ENCODE results near the gene CTIF.

Gene CTIF

DNA sequence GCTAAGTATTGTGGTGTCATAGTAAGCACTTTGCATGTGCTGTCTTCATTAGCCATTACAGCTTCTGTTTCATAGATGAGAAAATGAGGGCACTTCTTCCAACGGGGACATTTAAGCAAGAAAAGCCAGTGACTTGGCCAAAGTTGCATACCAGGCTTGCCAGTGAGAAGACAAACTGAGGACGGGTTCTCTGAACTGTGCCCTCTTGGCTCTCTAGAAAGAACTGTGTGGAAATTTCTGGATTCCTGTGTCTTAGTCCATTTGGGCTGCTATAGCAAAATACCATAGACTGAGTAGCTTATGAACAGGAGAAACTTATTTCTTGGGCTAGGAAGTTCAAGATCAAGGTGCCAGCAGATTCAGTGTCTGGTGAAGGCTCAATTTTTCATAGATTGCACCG lies 13.3 kb downstream of the CTIF start:
- DNase-seq (ENCODE audit: low read depth), result no peak

GRCh38 chr18:48553236-48553635 lies 14.4 kb downstream of the CTIF start:
- no peak for DNase-seq (ENCODE audit: low read depth)

DNA sequence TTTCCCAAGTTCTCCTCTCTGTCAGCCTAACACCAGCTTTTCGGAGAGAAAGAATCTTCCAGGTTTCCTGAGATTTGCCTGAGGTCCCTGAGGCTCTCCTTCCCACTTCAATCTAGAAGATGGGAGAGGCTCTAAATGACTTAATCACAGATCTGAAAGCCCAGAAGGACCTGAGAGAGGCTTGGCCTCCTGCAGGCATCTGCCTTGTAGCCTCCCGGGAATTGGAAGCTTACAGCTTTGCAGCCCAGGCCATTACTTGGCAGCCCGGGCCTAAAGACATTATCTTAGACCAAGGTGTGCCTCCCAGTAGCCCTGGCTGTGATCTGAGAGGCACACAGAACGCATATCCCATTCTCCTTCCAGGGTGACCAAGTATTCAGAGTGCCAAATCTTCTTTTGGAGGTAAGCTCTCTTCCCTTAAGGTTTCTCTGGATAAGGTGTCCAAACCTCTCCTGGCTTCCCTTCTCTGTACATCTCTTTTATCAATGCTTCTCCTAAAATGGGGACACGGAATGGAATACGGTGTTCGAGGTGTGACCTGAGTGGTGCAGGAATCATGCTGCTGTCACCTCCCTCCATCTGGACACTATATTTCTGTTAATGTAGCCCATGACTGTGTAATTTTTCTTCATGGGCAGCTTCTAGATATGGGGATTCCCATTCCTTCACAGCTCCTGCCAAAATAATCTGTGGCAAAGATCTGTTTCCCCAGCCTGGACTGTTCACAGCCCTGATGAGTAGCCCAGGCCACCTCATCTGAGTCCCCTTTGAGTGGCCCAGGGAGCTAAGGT lies 16.0 kb downstream of the CTIF start:
- no peak for DNase-seq (ENCODE audit: low read depth)

- no peak for DNase-seq (ENCODE audit: low read depth)
Observed at GRCh38 chr18:48555465-48555995, 16.7 kb downstream of the CTIF start.

DNA sequence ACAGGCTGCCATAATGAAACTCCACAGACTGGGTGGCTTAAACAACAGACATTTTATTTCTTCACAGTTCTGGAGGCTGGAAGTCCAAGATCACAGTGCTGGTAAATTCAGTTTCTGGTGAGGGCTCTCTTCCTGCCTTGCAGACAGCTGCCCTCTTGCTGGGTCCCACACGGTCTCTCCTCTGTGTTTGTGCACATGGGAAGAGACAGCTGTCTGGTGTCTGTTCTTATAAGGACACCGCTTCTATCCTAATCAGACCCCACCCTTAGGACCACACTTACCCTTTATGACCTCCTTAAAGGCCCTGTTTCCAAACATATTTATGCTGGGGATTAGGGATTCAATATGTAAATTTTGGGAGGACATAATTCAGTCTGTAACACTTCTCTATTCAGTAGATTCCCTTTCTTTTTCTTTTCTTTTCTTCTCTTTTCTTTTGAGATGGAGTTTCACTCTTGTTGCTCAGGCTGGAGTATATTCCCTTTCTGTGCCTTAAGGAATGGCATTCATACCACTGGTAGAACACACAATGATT lies 18.9 kb downstream of the CTIF start:
- DNase-seq (ENCODE audit: low read depth), result no peak

GRCh38 chr18:48558248-48558647 lies 19.4 kb downstream of the CTIF start:
- no peak for DNase-seq (ENCODE audit: low read depth)

GRCh38 chr18:48560491-48560890 lies 21.7 kb downstream of the CTIF start:
- DNase-seq (ENCODE audit: low read depth), result no peak

DNA sequence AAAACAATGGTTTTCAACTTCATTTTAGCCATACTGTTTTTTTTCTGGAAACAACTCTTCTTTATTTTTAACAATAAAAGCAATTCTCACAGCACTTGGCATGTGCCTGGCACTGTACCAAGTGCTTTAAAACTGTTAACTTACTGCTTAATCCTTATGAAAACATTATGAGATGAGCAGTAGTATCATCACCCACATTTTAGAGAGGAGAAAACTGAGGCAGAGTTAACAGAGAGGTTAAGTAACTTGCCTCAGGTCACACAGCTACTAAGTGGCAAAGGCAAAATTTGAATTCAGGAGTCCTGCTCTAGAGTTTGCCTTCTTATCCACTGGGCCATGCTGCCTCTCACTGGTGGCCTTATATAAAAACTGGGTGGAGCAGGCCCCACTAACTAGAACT lies 23.2 kb downstream of the CTIF start:
- DNase-seq (ENCODE audit: low read depth), result no peak

DNA sequence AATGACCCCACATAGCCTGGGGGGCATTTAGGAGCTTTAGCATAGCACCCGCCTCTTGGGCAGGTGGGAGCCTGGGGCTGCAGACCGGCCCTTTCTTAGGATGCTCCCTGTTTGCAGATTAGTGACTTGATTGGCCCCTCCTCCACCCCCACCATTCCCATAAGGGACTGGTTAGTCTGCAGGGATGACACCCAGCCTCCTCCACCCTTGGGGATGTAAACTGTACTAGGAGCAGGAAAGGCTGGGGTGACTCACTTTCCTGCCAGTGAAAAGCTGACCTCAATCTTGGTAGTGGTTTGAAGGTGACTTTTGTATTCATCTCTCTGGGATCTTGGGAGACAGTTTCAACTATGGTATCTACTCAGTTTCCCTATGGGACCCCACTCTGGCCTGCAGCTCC lies 24.2 kb downstream of the CTIF start:
- DNase-seq (ENCODE audit: low read depth), result no peak

GRCh38 chr18:48564139-48564538 lies 25.3 kb downstream of the CTIF start:
- DNase-seq (ENCODE audit: low read depth), result no peak

DNA sequence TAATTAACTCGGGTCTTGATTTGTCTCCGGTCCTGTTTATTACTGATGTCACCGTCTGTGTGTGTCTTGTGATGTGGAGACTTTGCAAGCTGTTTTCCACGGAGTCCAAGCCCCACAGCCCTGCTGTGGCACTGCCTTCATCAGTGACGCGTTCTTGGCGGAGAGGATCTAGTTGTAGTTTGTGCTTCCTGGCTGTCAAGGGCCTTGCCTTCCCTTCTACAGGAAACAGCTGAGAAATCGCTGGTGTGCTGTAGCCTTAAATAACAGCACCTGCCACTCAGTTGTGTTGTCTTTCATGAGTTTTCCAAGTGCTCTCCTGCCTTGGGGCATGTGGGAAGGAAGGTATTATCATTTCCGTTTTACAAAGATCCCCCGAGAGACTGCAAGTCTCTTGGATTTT lies 26.3 kb downstream of the CTIF start:
- no peak for DNase-seq (ENCODE audit: low read depth)

GRCh38 chr18:48566589-48566988 lies 27.8 kb downstream of the CTIF start:
- DNase-seq (ENCODE audit: low read depth), result no peak

DNA sequence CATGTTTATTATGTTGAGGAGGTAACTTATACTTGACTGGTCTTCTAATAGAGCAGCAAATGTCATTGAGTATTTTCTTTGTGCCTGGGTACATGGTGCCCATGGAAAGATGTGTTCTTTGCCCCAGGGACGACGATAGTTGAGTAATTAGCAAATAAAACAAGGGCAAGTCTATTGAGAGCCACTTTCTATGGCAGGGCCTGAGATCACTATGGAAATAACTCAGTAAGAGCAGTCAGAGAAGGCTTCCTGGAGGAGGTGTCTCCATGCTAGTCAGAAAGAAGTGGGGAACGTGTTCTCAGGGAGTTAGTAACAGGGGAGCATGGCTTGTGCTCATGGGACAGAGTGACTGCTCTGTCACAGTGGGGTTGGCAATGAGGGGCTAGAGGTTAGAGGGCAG lies 28.6 kb downstream of the CTIF start:
- no peak for DNase-seq (ENCODE audit: low read depth)

- DNase-seq (ENCODE audit: low read depth), result no peak
Observed at GRCh38 chr18:48569139-48569914, 30.5 kb downstream of the CTIF start.

GRCh38 chr18:48569915-48570264 lies 31.1 kb downstream of the CTIF start:
- DNase-seq (ENCODE audit: low read depth), result no peak

GRCh38 chr18:48570313-48570712 lies 31.5 kb downstream of the CTIF start:
- no peak for DNase-seq (ENCODE audit: low read depth)

DNA sequence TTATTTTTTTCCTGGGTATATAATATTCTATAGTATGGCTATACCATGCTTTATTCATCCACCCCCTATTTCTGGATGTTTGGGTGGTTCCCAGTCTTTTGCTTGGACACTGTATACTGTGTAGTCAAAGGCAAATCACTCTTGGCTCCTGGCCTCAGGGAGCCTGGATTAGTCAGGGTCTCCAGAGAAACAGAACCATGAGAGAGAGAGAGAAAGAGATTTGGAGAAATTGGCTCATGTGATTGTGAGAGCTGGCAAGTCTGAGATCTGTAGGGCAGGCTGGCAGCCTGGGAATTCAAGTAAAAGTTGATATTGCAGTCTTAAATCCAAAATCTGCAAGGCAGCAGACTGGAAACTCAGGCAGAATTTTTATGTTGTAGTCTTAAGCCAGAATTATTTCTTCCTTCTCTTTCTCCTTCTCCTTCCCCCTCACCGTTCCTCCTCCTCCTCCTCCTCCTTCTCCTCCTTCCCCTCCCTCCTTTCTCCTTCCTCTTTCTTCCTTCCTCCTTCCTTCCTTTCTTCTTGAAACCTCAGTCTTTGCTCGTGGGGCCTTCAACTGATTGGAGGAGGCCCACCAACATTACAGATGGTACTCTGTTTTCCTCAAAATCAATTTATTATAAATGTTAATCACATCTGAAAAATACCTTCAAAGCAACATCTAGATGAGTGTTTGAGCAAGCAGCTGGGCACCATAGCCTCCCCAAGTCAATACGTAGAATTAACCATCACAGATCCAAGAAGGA lies 33.0 kb downstream of the CTIF start:
- DNase-seq (ENCODE audit: low read depth), result no peak

GRCh38 chr18:48572402-48573126 lies 33.7 kb downstream of the CTIF start:
- no peak for DNase-seq (ENCODE audit: low read depth)

- DNase-seq (ENCODE audit: low read depth), result no peak
Observed at GRCh38 chr18:48573632-48574283, 34.9 kb downstream of the CTIF start.

DNA sequence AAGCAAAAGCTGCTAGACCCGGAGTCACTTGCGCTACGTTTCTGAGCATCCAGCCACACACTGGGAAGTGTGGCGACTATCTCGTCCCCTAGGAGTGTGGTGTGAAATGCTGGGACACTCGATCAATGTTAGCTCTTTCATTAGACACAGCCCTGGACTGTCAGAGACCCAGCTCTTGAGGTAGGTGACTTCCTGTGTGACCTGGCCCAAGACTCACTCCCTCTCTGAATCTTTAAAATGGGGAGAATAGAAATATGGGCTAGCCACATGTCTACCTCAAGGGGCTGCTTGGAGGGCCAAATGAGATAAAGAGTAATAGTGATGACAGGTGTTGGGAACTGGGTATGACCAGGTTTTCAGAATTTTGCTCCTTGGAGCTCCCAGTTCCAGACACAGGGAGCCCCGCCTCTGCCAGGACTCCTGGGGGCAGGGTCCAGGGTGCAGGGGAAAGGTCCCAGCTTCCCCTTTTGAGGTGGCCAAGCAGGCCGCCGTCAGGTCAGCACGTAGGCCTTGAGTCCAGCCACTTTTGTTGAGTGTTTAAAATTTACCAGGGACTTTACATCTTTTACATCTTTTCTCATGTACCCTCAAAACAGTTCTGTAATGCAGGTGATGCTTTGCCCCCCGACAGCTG lies 36.0 kb downstream of the CTIF start:
- no peak for DNase-seq (ENCODE audit: low read depth)

- no peak for DNase-seq (ENCODE audit: low read depth)
Observed at GRCh38 chr18:48575301-48575657, 36.4 kb downstream of the CTIF start.

Measured in stimulated activated CD8-positive, alpha-beta memory T cell treated with anti-CD3 and anti-CD28 coated beads, Interleukin-12 subunit alpha, Interleukin-12 subunit beta, amount 100 ng/mL, for 1 hour (primary cell).